SH-SY5Y (cell line): Measurements from ENCODE around the gene DDX54.

Experiments
- GATA2 ChIP-seq: IDR thresholded peaks from 2 replicates; pipeline ENCODE4 v1.6.1; 2011; ENCODE audit warnings: mild to moderate bottlenecking, low read depth, low read length
- GATA3 ChIP-seq: IDR thresholded peaks from 2 replicates; pipeline ENCODE4 v1.6.1; 2011; ENCODE audit warnings: low read depth, mild to moderate bottlenecking, low read length, moderate library complexity

Gene DDX54

GRCh38 chr12:113128802-113129663 is 56.2 kb downstream of the DDX54 start:
- TF ChIP-seq GATA3 = no peak
- TF ChIP-seq GATA2 = no peak

DNA sequence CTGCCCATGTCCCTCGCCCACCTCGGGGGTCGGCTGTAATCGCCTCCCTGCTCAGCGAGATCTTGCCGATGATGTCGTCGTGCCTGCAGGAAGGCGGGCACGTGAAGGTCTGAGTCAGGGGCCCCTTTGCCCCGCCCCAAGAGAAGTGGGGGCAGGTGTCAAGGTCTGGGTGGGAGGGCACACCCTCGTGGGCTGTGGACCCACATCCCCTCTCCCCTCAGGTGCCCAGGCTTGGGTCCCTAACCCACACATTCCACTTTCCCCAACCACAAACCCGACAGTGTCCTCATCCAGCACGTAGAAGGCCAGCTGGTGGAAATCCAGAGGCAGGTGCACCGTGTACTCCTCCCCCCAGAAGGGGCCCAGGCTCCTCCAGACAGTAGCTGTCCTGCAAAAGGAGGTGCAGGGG is 57.5 kb downstream of the DDX54 start:
- TF ChIP-seq GATA3 (no peak), GATA2 (no peak)

DNA sequence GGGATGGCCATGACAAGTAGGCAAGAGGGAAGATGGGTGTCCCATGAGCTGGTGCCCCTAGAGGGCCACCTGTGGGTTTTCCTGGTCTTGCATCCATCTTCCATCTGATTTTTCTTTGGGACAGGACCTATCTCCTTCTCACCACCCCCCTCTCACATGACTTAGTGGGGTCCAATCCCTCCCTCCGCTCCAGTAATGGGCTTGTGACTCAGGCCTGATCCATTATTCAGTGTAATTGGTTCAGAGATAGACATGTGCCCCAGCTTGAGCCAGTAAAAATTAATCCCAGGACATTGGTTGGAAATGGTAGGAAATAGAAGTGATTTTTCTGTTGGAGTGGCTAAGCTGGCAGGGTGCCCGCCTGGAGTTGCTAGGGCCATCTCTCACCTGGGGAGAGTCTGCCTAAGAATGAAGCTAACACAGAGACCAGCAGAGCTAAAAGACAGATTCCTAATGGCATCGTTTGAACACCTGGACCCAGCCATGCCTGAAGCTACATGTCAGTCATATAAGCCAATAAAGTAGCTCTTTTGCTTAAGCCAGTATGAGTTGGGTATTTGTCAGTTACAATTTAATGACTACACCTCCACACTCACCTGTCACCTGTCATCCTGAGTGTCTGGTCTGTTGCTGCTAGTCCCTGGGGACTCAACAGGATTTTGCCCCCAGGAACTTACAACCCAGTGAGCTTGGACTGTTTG is 64.5 kb downstream of the DDX54 start:
- no peak for TF ChIP-seq GATA3
- TF ChIP-seq GATA2 = peak; percentile 57

DNA sequence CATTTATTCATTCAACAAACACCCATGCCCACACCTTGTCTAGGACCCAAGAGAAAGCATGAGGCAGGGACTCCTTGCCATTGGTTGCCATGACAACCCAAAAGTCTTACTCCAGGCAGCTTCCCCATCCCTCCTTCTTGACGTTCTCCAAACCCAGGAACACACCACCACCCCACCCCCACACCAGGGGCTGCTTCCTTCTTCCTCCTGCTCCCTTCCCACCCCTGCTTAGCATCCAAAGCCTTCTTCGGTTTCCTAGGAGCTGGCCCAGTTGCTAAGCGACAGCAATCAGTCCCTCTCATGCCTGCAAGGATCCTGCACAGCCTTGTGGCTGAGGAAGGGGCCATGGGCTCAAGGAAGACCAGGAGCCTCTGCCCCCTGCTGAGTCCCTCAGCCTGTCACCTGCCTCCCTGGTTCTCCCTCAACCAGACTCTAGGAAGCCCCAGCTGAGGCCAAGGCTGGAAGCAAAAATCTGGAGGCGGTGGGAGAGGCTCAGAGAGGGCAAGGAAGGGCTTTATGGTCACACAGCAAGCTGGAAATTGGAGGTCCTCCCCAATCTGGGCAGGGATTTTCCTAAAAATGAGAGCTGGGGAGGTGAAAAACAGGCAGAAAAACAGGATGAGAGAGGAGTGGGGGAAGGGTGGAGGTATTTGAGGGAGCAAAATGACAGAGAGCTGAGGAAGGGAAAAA is 65.2 kb downstream of the DDX54 start:
- no peak for TF ChIP-seq GATA3

DNA sequence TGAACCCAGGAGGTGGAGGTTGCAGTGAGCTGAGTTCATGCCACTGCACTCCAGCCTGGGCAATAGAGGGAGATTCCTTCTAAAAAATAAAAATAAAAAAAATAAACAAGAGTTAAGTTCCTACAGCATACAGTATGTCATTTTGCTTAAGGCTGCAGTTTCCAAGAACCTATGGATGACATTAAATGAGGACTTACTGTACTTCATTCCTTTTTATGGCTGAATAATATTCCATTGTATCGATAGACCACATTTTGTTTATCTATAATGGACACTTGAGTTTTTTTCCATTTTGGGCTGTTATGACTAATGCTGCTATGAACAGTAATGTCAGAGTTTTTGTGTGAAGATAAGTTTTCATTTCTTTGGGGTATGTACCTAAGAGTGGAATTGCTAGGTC is 67.1 kb downstream of the DDX54 start:
- TF ChIP-seq GATA3 = no peak
- TF ChIP-seq GATA2 = no peak

- TF ChIP-seq GATA3 = no peak
- no peak for TF ChIP-seq GATA2
Observed at GRCh38 chr12:113116875-113117274, 68.4 kb downstream of the DDX54 start.

- no peak for TF ChIP-seq GATA3
- TF ChIP-seq GATA2 = no peak
Observed at GRCh38 chr12:113115455-113116126, 69.7 kb downstream of the DDX54 start.

GRCh38 chr12:113114447-113115178 is 70.7 kb downstream of the DDX54 start:
- TF ChIP-seq GATA3 (no peak), GATA2 (no peak)

DNA sequence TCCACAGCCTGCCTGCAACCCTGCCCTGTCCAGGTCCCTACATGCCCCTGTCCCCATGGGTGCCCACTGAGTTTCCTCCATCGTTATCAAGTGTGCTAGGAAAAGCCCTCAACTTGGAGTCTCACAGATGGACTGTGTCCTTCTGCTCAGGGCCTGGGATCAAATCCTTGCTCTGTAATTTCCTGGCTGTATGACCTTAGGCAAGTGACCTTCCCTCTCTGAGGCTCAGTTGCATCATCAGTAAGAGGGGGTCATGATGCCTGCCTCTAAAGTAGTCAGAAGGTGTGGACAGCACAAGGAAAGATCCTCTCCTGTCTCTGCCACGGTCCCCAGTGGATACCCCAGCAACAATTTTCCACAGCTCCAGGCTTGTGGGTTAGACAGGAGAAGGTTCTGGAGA is 71.9 kb downstream of the DDX54 start:
- no peak for TF ChIP-seq GATA2
- TF ChIP-seq GATA3 = no peak

DNA sequence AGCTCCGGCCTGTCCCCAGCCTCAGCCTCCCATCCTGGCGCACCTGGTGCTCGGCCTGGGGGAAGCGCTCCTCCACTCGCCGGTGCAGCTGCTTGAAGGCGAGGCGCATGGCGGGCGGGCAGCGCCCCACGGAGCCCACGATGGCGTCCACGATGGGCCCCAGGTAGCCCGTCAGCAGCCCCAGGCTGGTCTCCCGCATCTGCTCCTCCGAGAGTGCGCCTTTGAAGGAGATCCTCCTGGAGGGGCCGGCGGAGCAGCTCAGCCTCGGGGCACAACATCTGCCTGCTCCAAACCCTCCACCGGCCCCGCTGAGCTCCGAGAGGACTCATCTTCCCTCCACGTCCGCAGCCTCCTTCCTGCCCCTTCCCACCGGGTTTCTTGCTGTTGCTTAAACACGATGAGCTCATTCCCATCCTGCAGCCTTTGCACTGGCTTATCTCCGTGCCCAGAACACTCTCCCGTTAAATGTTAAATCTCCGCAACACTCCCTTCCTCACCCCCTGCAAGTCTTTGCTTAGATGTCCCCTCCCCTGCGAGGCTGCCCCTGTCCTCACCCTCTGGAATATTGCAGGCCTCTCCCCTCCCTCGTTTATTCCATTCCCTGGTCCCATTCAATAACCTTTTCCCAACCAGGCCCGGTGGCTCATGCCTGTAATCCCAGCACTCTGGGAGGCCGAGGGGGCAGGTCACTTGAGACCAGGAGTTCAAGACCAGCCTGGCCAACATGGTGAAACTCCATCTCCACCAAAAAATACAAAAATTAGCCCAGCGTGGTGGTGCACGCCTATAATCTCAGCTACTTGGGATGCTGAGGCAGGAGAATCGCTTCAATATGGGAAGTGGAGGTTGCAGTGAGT is 73.0 kb downstream of the DDX54 start:
- TF ChIP-seq GATA2 = no peak
- TF ChIP-seq GATA3 = no peak

GRCh38 chr12:113111247-113111646 is 74.0 kb downstream of the DDX54 start:
- TF ChIP-seq GATA2 (no peak), GATA3 (no peak)

GRCh38 chr12:113109872-113110599 is 75.2 kb downstream of the DDX54 start:
- no peak for TF ChIP-seq GATA3
- TF ChIP-seq GATA2 = no peak
